ENCODE data around the gene IGSF9. TPM values are rescaled to one million over a fixed set of nuclear protein-coding genes. Genes with fewer than 3 reads are reported as not detected.
A peak's percentile ranks its signal among the peaks of the same experiment; 100 is the strongest.

IGSF9 gene
- total RNA-seq, 1 donor from 2014 or later: 2.0 TPM

GRCh38 chr1:159880430-159880829 is 65.0 kb downstream of the IGSF9 start:
- Histone ChIP-seq H3K4me1 (peaks cover 11% of the 10 kb centered on the region), H3K9me3 (no peaks in the 10 kb centered on the region), H3K27me3 (ENCODE audit: low read depth) (no peaks in the 10 kb centered on the region), H3K27ac (no peak overlapping the region), H3K4me3 (no peak overlapping the region), H3K36me3 (no peaks in the 10 kb centered on the region)
- DNase-seq: no peak
- peak in 1 of 2 donors; percentile 12 for ATAC-seq
- intact Hi-C loops (cut with DNase I): no loop called here
- TF ChIP-seq, protein P1, sequence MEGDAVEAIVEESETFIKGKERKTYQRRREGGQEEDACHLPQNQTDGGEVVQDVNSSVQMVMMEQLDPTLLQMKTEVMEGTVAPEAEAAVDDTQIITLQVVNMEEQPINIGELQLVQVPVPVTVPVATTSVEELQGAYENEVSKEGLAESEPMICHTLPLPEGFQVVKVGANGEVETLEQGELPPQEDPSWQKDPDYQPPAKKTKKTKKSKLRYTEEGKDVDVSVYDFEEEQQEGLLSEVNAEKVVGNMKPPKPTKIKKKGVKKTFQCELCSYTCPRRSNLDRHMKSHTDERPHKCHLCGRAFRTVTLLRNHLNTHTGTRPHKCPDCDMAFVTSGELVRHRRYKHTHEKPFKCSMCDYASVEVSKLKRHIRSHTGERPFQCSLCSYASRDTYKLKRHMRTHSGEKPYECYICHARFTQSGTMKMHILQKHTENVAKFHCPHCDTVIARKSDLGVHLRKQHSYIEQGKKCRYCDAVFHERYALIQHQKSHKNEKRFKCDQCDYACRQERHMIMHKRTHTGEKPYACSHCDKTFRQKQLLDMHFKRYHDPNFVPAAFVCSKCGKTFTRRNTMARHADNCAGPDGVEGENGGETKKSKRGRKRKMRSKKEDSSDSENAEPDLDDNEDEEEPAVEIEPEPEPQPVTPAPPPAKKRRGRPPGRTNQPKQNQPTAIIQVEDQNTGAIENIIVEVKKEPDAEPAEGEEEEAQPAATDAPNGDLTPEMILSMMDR (IDR thresholded peaks at IDR 0.05): no peak

DNA sequence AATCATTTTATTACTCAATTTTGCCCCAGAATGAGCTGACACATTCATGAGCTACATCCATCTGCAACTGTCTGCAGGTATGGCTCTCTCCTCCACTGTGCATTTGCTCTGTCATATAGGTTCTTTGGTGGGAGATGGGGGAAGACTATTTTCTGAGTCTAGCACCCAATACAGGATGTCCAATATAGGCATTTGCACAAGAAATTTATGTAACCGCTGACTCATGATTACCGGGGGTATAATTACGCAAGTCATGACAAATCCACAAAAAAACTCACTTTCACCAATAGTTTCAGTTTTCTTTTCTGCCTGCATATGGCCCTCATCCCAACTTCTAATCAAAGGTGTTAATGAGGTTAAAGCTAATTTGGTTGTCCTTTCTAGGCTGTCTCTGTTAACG is 65.4 kb downstream of the IGSF9 start:
- H3K9me3 ChIP-seq: no peaks in the 10 kb centered on the region
- DNase-seq (no peak), ATAC-seq (peak; percentile 51 to 54)
- no peaks in the 10 kb centered on the region for H3K36me3 ChIP-seq
- no peak overlapping the region for H3K4me3 ChIP-seq
- intact Hi-C loops (cut with DNase I): no loop called here
- TF ChIP-seq, protein P1 (IDR thresholded peaks at IDR 0.05): no peak
- H3K27ac ChIP-seq: no peak overlapping the region
- H3K4me1 ChIP-seq: peaks cover 11% of the 10 kb centered on the region
- no peaks in the 10 kb centered on the region for H3K27me3 ChIP-seq (ENCODE audit: low read depth)

DNA sequence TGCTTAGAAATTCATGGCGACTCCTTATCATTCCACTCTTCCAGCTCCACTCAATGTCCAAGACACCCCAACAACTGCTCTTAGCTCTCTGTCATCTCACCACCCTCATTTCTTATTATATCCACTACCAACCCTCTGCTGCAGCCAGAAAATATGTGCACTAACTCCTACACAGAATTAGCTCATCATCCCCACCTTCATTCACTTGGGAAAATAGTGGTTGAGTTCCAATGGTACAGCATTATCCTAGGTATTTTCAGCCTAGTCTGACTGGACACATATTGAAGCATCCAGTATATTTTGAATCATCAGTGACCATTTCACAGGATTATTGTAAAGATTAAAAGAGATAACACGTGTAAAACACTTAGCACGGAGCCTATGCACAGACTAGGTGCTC is 66.3 kb downstream of the IGSF9 start:
- DNase-seq: no peak
- ATAC-seq: no peak
- no peak overlapping the region for H3K27ac ChIP-seq
- H3K9me3 ChIP-seq: no peaks in the 10 kb centered on the region
- H3K4me1 ChIP-seq: peaks cover 11% of the 10 kb centered on the region
- no peaks in the 10 kb centered on the region for H3K27me3 ChIP-seq (ENCODE audit: low read depth)
- intact Hi-C loops (cut with DNase I): no loop called here
- H3K4me3 ChIP-seq: no peak overlapping the region
- H3K36me3 ChIP-seq: no peaks in the 10 kb centered on the region
- TF ChIP-seq, protein P1 (IDR thresholded peaks at IDR 0.05): no peak

DNA sequence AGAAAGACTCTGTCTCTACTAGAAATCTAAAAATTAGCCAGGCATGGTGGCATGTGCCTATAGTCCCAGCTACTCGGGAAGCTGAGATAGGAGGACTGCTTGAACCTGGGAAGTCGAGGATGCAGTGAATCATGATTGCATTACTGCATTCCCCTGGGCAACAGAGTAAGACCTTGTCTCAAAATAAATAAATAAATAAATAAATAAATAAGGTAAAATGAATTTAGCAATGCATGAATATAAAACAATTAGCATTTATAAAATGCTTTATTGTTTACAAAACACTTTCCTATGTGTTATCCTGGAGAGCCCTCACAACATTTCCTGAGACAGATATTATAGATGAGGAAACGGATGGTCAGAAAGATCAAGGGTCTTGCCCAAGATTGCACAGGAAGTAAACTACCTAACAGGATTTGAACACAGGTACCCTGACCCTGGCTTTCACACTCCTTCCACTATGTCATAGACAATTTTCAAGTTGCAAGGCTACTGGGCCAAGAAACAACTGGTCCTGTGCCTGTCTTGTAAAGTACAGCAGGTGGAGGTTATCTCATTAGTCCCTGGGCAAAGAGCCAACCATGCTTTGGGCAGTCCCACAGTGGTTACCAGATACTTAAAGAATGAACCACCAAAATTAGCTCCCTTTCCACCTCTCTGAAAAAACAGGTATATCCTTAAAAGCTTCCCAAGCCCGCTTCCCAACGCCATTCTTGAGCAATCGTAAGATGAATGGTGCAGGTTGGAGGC is 67.5 kb downstream of the IGSF9 start:
- H3K9me3 ChIP-seq: no peaks in the 10 kb centered on the region
- intact Hi-C loops (cut with DNase I): no loop called here
- DNase-seq: no peak
- peaks cover 11% of the 10 kb centered on the region for H3K4me1 ChIP-seq
- H3K36me3 ChIP-seq: no peaks in the 10 kb centered on the region
- H3K4me3 ChIP-seq: no peak overlapping the region
- H3K27ac ChIP-seq: no peak overlapping the region
- TF ChIP-seq, protein P1 (IDR thresholded peaks at IDR 0.05): no peak
- no peaks in the 10 kb centered on the region for H3K27me3 ChIP-seq (ENCODE audit: low read depth)
- no peak for ATAC-seq

Small RNAs within 50 kb of the gene (microRNA-seq; reads per million reads assigned to microRNA genes)
- not detected for gene MIR4259 (ENCODE audit: borderline number of aligned reads)

Other genes starting within 250 kb of the IGSF9 start
- not detected for gene CRP, start 231.0 kb downstream of the IGSF9 start, total RNA-seq
- 55.5 TPM for gene DUSP23, start 164.7 kb downstream of the IGSF9 start, total RNA-seq
- gene FCRL6, start 143.3 kb downstream of the IGSF9 start, total RNA-seq: 2.3 TPM
- gene SLAMF8, start 118.7 kb downstream of the IGSF9 start, total RNA-seq: 51.2 TPM
- 0.35 TPM for gene VSIG8, start 83.0 kb downstream of the IGSF9 start, total RNA-seq
- 10.2 TPM for gene CFAP45, start 45.4 kb downstream of the IGSF9 start, total RNA-seq
- 451 TPM for gene TAGLN2, start 20.1 kb downstream of the IGSF9 start, total RNA-seq
- gene SLAMF9, start 8.6 kb upstream of the IGSF9 start, total RNA-seq: not detected
- gene PIGM, start 86.4 kb upstream of the IGSF9 start, total RNA-seq: 6.9 TPM
- gene KCNJ10, start 124.5 kb upstream of the IGSF9 start, total RNA-seq: 0.15 TPM
- gene KCNJ9, start 135.9 kb upstream of the IGSF9 start, total RNA-seq: not detected
- 35.9 TPM for gene IGSF8, start 153.0 kb upstream of the IGSF9 start, total RNA-seq
- 4.5 TPM for gene ATP1A2, start 170.1 kb upstream of the IGSF9 start, total RNA-seq
- 1.1 TPM for gene ATP1A4, start 206.0 kb upstream of the IGSF9 start, total RNA-seq
- 0.27 TPM for gene CASQ1, start 245.0 kb upstream of the IGSF9 start, total RNA-seq

Measured in lower lobe of right lung (tissue), 2 donors.